NOMO-1 treated with dmso at 0.1 percent for 144 hours (cell line): Measurements from ENCODE around the gene ACTN2.

Source experiments
- DNase-seq: peaks from one replicate; lab custom pipeline; 2025; ENCODE audit not compliant: unreplicated experiment; lab: John Stamatoyannopoulos, UW

The ACTN2 gene

GRCh38 chr1:236689713-236690569, 3.6 kb downstream of the ACTN2 start:
- no peak for DNase-seq

DNA sequence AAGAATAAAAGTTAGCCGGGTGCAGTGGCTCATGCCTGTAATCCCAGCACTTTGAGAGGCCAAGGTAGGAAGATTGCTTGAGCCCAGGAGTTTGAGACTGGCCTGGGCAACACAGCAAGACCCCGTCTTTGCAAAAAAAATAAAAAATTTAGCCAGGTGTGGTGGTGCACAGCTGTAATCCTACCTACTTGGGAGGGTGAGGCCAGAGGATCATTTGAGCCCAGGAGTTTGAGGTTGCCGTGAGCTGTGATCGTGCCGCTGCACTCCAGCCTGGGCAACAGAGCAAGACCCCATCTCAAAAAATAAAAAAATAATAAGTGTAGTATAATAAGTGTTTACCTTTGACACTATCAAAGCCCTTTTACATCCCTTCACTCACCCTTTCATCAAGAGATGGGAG, 5.0 kb downstream of the ACTN2 start:
- DNase-seq, result no peak

DNA sequence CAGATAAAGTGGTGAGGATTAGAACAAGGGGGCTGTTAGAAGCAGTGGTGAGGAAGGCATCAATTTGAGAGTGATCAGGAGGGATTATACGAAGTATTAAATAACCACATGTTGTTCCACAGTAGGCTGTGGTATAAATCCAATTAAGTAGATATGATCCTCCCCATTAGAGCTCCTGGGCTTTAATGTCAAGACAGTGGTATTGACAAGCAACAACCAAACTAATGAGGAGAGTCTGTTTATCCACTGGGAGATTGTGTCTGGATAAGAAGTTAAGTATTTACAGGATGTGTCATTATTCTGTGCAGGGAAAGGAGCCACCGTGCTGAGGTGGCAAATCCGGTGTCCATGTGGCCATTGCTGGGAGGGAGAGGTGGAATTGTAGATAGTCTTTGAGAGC, 5.8 kb downstream of the ACTN2 start:
- no peak for DNase-seq

GRCh38 chr1:236692742-236693141, 6.4 kb downstream of the ACTN2 start:
- no peak for DNase-seq

- DNase-seq, result no peak
Observed at GRCh38 chr1:236699366-236699765, 13.1 kb downstream of the ACTN2 start.

DNA sequence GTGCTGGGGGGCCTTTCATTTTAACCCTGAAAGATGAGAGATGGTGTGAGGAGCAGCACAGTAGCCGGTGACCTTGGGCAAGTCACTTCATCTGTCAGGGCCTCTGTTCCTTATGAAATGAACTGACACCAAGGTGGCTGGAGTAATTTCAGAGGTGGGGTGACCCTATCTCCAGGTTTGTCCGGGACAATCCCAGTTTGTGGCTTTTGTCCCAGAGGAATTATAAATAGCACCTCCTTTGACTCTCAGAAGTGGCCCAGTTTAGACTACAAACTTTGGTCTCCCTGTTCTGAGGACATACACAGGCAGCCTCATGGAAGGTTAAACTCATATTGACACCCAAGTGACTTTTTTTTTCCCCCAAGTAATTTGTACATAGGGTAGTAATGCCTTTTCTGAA, 14.6 kb downstream of the ACTN2 start:
- no peak for DNase-seq

DNA sequence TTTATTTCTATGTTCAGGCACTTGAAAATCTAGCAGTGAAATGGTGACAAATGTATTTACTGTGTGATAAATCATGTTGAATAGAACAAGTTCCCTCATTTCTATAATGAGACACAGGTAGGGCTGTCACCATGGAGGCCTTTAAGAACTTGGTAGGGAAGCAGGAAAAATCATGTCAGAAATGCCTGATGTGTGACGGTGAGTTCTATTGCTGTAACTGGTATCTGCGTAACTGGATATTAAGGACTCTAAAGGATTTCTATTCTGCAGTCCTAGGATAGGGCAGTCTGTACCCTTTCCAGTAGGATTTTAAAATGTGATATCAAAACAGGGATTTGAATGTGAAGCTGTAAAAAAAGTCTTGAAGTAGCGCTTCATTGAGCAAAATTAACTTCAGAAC, 15.5 kb downstream of the ACTN2 start:
- no peak for DNase-seq

DNA sequence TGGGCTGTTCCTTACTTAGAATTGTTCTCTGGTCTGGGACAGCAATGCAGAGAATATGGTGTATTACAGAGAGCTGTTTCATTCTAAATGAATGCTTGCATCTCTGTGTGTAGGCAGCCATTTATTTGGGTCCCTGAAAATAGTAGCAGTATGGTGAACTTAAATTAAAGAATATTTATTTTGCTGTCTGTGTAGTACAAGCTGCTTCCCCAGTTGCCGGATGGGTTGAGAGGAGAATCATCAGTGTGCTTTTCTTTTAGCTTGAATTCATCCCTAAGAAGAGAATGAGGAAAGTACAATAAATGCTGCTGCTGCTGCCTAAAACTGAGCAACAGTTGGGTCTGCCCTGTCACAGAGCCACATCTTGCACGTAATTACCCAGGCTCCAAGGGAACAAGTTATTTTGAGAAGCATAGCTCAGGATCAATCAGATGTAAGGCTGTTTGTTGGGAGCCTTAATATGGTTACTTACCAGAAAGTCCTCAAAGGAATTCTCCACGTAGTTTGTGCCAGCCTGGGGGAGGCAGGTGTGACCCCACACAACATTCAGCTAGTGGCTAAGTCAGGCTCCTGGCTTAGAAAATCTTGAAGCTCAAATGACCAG, 16.6 kb downstream of the ACTN2 start:
- DNase-seq, result no peak

DNA sequence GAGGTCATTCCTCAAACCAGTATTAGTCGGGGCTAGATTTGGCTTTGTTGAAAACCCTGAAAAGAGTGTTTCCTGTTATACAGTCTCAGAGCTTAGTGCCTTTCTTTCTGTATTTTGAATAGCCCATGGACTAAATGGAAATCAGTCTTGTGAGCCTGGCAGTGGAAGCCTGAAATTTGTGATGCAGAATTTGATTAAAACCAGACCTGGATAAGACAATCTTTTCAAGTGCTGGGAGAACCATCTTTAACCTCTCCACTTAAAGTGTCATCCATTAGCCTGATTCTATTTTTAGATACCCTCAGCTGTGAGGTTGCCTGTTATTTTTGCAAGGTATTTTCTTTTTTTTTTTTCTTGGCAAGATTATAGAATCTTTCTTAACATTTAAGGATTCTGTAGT, 19.5 kb downstream of the ACTN2 start:
- no peak for DNase-seq

- no peak for DNase-seq
Observed at GRCh38 chr1:236706183-236706582, 19.9 kb downstream of the ACTN2 start.

DNA sequence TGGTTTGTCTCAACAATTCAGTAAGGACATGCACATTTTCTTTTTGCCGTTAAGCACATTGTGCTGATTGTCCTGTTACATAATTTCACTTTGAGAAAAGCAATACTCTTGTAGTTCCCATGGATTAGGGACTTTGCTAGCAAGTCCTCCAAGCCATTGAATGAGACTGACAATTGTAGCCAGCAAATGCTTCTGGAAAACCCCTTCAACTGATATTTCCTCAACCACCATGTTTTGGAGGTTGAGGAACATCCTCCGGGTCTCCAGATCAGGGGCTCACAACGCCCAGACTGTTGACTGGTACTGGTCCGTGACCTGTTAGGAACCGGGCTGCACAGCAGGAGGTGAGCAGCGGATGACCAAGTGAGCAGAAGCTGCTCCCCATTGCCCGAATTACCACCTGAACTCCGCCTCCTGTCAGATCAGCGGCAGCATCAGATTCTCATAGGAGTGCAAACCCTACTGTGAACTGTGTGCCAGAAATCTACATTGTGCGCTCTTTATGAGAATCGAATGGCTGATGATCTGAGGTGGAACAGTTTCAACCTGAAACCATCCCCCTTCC, 24.1 kb downstream of the ACTN2 start:
- no peak for DNase-seq

GRCh38 chr1:236716160-236716559, 29.9 kb downstream of the ACTN2 start:
- DNase-seq, result no peak

DNA sequence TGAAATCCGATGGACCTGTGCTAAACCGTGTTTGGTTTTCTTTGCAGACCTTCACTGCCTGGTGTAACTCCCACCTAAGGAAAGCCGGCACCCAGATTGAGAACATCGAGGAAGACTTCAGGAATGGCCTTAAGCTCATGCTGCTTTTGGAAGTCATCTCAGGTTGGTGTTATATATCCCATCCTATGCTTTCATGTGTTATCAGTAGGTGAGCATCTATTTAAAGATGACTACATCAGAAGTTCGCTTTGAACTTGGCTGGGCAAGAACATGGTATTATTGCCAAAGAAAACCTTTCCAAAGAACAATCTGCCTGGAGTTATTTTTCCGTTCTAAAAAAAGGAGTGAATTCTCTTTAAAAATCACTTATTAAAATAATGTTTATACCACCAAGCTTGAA, 31.5 kb downstream of the ACTN2 start:
- DNase-seq, result no peak

GRCh38 chr1:236718328-236718727, 32.0 kb downstream of the ACTN2 start:
- DNase-seq, result no peak

DNA sequence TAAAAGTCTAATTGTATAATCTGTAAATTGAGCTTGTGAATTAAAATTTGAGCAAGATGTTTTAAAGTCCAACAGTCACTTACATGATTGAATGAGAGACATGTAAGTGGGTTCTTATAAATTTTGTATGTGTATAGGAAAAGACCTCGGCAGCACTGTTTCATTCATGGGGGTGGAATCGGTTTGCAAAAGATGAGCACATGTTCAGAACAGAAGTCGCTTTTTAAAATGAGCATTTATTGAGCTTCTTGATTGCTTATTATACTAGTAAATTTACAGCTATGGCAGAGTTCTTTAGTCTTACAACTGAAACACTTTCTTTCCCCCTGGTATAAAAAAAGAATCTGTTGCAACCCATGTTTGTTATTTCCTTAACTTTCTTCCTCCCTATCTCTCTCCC, 33.9 kb downstream of the ACTN2 start:
- no peak for DNase-seq

DNA sequence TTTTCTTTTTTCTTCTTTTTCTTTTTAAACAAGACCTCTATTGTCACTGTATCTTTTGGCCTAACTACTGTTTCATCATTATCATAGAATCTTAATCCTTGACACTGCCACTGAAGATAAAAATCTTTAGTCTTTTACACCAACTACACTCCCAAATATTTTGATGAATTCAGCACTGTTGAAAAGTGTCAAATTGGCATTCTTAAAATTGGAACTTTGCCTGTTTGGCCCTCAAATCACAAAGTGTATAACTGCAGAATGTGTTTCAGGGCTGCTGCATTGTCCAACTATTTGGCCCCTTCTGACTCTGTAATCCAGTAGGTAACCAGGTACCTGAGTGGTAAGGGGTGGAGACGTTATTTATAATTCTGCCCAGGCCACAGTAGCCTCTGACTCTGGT, 34.3 kb downstream of the ACTN2 start:
- DNase-seq, result no peak

GRCh38 chr1:236724049-236724448, 37.8 kb downstream of the ACTN2 start:
- DNase-seq, result no peak

DNA sequence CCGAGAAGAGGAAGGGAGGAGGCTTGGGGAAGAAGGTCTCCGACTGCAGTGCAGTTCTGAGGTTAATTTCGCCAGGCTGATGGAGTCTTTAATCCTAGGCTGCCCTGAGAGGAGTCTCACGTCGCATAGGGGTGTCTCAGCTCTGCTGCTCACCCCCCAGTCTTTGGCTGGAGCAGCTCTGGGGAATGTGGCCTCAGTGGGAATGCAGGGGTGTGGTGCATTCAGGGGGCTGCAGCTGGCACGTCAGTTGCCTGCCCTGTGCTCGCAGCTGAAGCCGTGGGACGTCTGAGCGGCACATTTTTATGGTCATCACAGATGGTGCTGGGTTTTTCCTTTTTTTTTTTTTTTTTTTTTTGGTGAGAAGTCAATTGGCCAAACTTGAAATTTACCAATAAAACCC, 38.2 kb downstream of the ACTN2 start:
- no peak for DNase-seq

DNA sequence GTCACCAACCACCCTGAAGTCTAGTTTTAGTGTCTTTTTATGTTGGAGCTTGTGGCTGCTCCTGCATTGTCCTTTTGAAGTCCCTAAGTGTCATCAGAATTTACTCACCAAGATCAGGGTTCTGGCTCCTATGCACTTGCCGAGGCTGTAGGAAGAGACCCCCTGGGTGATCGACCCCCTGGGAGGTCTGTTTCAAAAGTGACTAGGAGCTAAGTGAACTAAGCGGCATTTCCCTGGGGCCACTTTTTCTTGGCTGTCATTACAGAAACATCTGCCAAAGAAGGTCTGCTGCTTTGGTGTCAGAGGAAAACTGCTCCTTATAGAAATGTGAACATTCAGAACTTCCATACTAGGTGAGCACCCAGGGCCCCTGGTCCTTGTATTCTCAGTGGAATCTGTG, 39.4 kb downstream of the ACTN2 start:
- DNase-seq, result no peak

DNA sequence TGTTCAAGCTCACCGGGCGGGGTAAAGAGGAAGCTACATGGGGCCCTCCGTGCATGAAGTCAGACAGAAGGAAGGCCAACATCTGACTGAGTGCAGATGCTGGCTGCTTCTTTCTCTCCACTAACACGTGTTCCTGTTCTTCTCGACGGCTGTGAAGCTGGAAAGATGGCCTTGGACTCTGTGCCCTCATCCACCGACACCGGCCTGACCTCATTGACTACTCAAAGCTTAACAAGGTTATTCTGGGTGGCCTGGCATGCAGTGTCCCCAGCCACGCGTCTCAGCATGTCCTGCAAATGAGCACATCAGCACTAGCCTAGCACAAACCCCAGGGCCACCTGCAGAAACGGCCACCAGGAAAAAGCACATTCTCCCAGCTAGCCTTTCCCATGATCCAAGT, 41.2 kb downstream of the ACTN2 start:
- no peak for DNase-seq

- no peak for DNase-seq
Observed at GRCh38 chr1:236728752-236729151, 42.5 kb downstream of the ACTN2 start.

DNA sequence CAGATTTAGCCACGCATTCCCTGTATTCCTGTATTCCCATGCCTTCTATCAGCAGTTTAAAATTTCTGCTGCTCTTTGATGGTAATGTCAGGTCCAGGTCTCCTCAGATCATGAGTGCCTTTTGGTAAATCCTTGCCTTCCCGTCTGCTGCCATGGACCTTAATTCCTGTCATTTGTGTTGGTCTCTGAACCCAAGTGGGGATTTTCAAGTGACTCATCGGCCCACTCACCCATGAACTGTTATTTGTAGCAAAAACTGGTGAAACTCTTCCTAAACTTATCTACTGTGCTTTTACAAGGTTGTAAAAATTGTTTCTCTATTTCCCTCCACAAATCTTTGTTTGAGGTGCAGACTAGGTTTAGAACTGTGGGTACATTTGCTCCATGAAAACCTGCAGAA, 47.4 kb downstream of the ACTN2 start:
- no peak for DNase-seq
